AG04449 (cell line): ENCODE measurements around the gene DPM3.

Experiments
- CTCF ChIA-PET: fragments of 350-600 bp; formaldehyde crosslinking; extraction: SDS; loops from one replicate; lab custom pipeline; 2021; ENCODE audit warnings: antibody characterized with exemption; lab: Yijun Ruan, JAX
- POLR2A ChIA-PET: fragments of 400-600, 350-600 bp; formaldehyde crosslinking; extraction: SDS; loops from one replicate; lab custom pipeline; 2020; ENCODE audit warnings: antibody characterized with exemption, inconsistent platforms; lab: Yijun Ruan, JAX
- DNase-seq: peaks from one replicate; pipeline ENCODE4 v3.0.0-alpha.2; 2010; ENCODE audit warnings: low read depth, low spot score
- H3K4me3 ChIP-seq: 2 replicates; pipeline ENCODE4 v1.5.1; 2011; ENCODE audit warnings: low read depth, mild to moderate bottlenecking, control low read depth, low read length
- CTCF ChIP-seq: IDR thresholded peaks from one replicate; pipeline ENCODE4 v1.5.1; 2011; ENCODE audit warnings: mild to moderate bottlenecking, moderate library complexity, low read length, control low read depth, inconsistent platforms; ENCODE audit not compliant: insufficient read depth; ENCODE audit errors: missing control alignments

The DPM3 gene

GRCh38 chr1:155185783-155186066 lies 45.4 kb upstream of the DPM3 start:
- ChIA-PET CTCF (interaction anchor here (3.1 to 4.0 kb wide), 3 partner anchors 8 to 13 kb away, joined by 19 to 50 read pairs (median 32); partner anchors contain the start of gene KRTCAP2), POLR2A (interaction anchor here (1.0 to 1.2 kb wide), 2 partner anchors 9 to 13 kb away, joined by 3 to 5 read pairs; partner anchors contain the start of gene KRTCAP2)
- no peak for TF ChIP-seq CTCF

DNA sequence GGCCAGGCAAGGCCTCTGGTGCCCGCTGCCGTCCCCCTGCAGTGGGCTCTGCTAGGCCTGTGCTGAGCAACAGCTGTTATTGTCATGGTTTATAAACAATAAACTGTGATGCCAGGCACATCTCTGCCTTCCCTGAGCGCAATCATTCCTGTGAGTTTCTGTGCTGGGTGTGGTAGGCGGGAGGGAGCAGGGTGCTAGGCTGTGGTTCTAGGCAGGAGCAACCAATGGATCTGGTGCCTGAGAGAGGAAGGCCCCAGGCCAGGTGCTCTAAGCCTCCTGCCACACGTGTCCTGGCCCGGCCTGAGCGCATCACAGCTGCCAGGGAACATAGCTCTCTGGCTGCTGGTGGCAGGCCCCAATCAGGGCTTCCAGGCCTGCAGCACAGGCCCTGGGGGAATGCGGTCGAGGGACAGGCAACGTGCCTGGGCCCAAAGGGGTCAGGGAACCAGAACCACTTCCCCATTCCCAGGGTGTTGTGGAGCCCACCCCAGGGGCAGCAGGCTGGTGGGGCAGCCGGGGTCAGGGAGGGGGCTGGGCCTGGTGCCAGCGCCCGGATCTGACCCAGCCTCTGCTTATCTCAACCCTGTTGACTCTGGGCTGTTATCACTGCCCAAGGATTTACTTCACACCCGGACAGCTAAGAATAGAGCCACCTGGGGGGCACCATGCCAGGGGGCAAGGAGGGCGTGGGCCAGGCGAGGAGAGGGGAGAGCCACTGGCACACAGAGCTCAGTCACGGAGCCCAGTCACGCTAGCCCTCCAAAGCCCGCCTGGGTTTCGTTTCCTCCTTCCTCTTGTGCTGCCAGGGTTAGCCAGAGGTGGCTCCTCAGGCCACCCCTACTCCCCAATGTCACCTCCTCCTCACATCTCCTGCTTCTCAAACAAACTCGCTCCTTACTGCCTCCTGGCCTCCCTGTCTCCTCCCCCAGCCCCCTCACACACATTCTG lies 44.8 kb upstream of the DPM3 start:
- DNase-seq, result no peak
- no peak for TF ChIP-seq CTCF
- ChIA-PET POLR2A (interaction anchor here (1.0 to 1.8 kb wide), 3 partner anchors 9 to 12 kb away, joined by 3 to 13 read pairs (median 5); partner anchors contain the start of gene KRTCAP2), CTCF (interaction anchor here (1.8 to 4.0 kb wide), 5 partner anchors 8 to 65 kb away, joined by 5 to 50 read pairs (median 19); partner anchors contain the start of genes KRTCAP2 and THBS3)
- H3K4me3 ChIP-seq, result no peak overlapping the region

More at GRCh38 chr1:155185783-155186066, 45.4 kb upstream of the DPM3 start:
- no peak for DNase-seq
- H3K4me3 ChIP-seq, result no peak overlapping the region

DNA sequence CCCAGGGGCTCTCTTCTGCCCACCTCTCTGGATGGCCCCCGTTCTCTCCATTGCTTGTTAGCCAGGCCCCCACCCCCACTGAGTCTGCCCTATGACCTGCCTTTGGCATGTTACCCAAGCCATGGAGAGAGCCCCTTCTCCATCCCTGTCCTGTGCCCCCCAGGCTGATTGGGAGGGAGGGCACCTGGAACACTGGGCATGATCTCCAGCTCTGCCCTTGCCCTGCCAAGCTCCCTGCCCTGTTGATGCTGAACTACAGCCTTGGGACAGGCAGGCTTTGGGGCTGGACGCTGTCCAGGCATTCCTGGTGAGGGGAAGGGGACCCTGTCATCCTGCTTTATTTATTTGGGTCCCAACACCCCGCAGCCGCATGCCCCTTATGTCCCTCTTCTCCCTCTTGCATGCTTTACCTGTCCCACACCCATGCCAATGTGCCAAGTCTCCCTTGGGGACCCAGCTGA lies 44.0 kb upstream of the DPM3 start:
- no peak for DNase-seq
- CTCF ChIA-PET, result interaction anchor here (1.8 to 4.0 kb wide), 5 partner anchors 9 to 66 kb away, joined by 5 to 50 read pairs (median 19); partner anchors contain the start of genes KRTCAP2 and THBS3
- POLR2A ChIA-PET, result interaction anchor here (1.8 kb wide), 1 partner anchor 9 kb away, joined by 13 read pairs; no protein-coding TSS in a partner anchor
- H3K4me3 ChIP-seq, result no peak overlapping the region
- TF ChIP-seq CTCF, result no peak

DNA sequence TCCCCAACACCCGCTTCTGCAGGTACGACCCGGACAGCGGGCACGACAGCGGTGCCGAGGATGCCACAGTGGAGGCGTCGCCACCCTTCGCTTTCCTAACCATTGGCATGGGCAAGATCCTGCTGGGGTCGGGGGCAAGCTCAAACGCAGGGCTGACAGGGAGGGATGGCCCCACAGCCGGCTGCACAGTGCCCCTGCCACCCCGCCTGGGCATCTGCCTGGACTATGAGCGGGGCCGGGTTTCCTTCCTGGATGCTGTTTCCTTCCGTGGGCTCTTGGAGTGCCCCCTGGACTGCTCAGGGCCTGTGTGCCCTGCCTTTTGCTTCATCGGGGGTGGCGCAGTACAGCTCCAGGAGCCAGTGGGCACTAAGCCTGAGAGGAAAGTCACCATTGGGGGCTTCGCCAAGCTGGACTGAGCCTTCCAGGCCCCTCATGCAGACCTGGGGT lies 43.5 kb upstream of the DPM3 start:
- no peak for TF ChIP-seq CTCF
- no peak for DNase-seq
- H3K4me3 ChIP-seq, result no peak overlapping the region
- POLR2A ChIA-PET, result interaction anchor here (1.8 kb wide), 1 partner anchor 10 kb away, joined by 13 read pairs; no protein-coding TSS in a partner anchor
- CTCF ChIA-PET, result interaction anchor here (1.8 to 4.0 kb wide), 5 partner anchors 8 to 67 kb away, joined by 5 to 50 read pairs (median 19); partner anchors contain the start of genes KRTCAP2 and THBS3

DNA sequence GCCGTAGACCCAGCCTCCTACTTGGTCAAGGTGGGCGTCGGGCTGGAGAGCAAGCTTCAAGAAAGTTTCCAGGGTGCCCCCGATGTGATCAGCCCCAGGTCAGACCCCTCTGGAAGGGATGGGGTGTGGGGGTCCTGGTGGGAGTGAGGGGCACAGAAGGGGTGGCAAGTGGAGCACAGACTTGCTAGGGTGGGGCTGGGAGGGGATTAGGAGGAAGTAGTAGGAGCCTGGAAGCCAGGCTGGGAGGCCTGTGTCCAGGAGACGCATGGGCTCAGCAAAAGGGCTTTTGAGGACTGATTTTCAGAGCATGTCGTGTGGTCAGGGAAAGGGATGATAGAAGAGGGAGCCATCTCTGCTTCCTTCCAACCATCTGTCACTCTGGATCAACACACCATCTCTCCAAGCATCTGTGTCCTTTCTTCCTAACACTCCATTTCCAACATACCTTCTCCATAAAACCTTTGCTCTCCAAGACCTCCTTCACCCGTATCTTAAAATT lies 41.8 kb upstream of the DPM3 start:
- TF ChIP-seq CTCF, result no peak
- POLR2A ChIA-PET, result no interaction called here
- no peak for DNase-seq

More for the DNA sequence above, 41.8 kb upstream of the DPM3 start:
- CTCF ChIA-PET, result interaction anchor here (3.4 kb wide), 1 partner anchor 11 kb away, joined by 16 read pairs; no protein-coding TSS in a partner anchor
- H3K4me3 ChIP-seq, result no peak overlapping the region
